GM18498 (cell line): ENCODE results near the gene C9orf153.
"Not testable (repeated sequence)": the region's sequence is repeated elsewhere in the genome, so short reads cannot be mapped to it uniquely, and the experiment has no call there.

Experiments used
- ATAC-seq: cut with Tn5 transposase; IDR thresholded peaks from one replicate; pipeline ENCODE4 v1.9.1; 2021; ENCODE audit warnings: mild to moderate bottlenecking, moderate library complexity; ENCODE audit not compliant: unreplicated experiment

Gene C9orf153

GRCh38 chr9:86193088-86193487 lies 66.4 kb downstream of the C9orf153 start:
- no peak for ATAC-seq

GRCh38 chr9:86190700-86191099 lies 68.8 kb downstream of the C9orf153 start:
- ATAC-seq, result not testable (repeated sequence)

- no peak for ATAC-seq
These were observed 72.3 kb downstream of the C9orf153 start for GRCh38 chr9:86187121-86187520.

- ATAC-seq, result no peak
These were observed 72.8 kb downstream of the C9orf153 start for GRCh38 chr9:86186696-86187095.

- no peak for ATAC-seq
These were observed 73.6 kb downstream of the C9orf153 start for GRCh38 chr9:86185872-86186271.

DNA sequence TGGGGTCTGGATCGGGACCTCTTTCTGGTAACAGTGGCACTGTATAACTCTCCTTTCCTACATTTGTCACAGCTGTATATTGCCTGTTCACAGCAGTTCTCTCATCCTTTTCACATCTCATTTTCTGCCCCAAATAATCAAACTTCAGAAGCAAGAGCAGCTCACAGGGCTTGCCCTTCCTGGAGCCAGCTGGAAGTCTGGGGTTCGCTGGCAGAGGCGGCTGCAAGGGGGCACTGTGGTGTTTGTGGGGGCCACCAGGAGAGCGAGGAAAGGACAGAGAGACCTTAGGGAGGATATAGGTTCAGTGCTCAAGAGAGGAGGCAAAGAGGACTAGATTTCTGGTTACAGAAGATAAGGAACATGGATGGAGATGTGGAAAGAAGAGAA lies 75.3 kb downstream of the C9orf153 start:
- ATAC-seq, result no peak

DNA sequence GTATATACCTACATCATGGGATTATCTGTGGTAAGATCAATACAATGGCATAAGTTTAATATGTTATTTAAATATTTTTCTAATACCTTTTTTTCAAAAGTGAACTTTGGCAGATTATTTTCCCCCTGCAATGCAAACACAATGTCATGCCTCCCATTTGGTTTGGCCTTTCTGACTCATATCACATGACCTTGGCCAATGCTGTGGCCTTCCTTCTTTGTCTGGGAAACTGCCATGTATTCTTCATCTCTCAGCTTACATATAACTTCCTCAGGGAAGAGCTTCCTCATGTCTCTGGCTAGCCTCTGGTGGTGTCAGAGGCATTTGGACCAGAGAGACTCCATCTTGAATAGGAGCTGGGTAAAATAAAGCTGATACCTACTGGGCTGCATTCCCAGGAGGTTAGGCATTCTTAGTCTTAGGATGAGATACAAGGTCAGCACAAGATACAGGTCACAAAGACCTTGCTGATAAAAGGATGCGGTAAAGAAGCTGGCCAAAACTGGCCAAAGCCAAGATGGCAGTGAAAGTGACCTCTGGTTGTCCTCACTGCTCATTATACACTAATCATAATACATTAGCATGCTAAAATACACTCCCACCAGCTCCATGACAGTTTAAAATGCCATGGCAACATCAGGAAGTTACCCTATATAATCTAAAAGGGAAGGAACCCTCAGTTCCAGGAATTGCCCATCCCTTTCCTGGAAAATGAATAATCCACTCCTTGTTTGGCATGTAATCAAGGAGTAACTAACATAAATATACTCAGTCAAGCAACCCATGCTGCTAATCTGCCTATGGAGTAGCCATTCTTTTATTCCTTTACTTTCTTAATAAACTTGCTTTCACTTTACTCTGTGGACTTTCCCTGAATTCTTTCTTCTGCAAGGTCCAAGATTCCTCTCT lies 76.0 kb downstream of the C9orf153 start:
- no peak for ATAC-seq

DNA sequence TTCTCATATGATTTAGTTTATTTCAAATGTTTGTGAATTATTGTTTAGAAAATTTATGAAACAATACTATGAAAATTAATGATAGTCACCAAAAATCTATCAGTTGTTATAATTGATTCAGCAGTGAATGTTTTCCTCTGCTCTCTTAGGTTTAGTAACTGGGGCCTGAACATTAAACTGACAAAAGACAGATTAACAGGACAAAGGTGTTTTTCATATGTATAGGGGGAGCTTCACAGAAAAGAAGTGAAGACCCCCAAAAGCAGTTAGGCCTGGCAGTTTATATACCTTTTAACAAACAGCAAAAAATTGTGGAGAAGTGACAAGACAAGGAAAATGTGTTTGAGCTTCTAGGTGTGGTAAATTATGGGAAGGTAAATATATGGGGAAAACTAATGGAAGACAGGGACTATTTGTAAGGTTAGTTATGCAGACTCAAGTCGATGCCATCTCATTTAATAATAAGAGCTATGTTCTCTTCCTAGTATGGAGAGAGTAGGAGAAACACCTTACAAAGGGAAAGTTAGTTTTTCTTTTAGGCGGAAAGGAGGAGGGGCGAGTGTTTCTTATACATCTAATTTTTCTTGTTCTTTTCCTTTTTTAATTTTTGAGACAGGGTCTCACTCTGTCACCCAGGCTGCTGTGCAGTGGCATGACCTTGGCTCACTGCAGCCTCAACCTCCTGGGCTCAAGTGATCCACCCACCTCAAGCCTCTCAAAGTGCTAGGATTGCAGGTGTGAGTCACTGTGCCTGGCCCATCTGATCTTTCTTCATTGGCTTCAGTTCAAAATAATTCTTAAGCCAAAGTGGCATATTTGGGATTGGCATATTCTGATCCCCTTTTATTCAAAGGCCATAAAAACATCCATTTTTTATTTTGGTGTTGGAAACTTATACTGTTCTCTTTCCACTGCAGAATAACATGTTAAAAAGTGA lies 77.8 kb downstream of the C9orf153 start:
- no peak for ATAC-seq

- ATAC-seq, result no peak
These were observed 81.0 kb downstream of the C9orf153 start for GRCh38 chr9:86178503-86178902.

DNA sequence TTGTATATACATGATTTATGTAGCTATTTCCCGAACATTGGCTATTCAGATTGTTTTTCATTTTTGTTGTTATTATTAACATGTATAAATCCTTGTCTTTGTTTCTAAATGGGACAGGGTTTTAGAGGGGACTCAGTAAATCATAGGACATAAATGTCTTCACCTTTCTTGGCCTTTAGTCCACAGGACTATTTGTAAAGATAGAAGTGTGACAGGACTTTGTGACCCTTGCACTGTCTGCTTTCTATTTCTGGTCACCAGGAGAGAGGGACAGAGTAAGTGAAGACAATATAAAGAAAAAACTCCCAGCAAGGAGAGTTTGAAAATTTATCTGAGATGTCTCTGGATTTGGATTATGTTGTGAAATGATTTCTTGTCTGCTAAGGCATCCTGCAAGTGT lies 81.5 kb downstream of the C9orf153 start:
- ATAC-seq, result no peak

DNA sequence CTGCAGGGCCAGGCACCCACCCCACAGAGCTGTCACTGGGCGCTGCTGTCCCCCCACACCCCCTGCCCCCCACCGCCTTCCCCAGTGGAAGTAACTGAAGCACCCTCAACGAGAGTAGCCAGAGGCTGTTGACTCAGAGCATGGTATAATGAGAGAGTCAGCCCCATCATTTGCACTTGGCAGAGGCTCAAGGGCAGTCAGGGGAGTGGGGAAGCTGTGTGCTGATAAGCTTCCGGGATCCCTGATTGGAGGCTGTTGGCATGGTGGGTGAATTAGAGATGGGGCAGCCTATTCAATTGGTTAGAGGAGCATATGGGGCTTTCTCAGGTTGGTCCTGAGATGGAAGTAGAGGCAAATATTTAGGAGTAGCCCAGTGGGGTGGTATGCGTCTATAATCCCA lies 83.0 kb downstream of the C9orf153 start:
- ATAC-seq, result no peak

DNA sequence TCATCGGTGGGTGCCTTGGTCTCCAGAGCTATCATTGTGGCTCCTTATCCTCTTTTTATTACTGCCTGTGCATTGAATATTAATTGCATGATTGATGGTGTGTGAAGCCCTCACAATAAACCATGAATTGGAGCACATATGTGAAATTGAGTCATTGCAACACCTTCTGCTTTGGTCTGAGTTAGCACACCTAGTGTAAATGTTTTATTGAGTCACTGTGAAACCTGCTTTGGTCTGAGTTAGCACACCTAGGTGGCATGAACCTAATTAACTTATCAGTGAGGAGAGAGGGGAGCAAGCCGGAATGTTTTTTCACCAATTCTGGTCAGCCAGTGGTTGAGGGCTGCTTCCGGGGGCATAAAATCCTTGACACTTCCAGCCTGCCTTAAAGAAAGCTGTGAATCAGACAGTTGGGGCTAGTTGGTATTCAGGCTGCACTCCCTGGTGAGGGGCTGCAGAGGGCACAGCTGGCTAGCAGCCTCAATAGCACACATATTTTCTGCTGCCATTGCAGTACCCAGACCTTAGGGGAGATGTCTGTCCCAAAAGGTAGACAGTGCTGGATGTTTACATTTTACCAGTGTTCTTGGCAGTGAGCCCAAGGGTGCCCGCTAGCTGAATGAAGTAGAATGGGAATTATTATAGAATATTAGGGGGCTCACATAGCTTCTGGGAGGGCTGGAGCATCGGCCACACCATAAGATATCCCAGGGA lies 83.6 kb downstream of the C9orf153 start:
- no peak for ATAC-seq

- no peak for ATAC-seq
These were observed 84.2 kb downstream of the C9orf153 start for GRCh38 chr9:86175223-86175622.
